ENCODE results near the gene WFIKKN2. TPM values are rescaled to one million over a fixed set of nuclear protein-coding genes. Genes with fewer than 3 reads are reported as not detected.

WFIKKN2 gene
- total and polyA plus RNA-seq, 2 of the 4 experiments (the other 2 are of a cell fraction): 0.02 TPM; not detected in 1

GRCh38 chr17:50831471-50831928, 3.9 kb upstream of the WFIKKN2 start:
- dilution Hi-C loops (cut with HindIII; ENCODE audit: low sequenced_read_pairs, unreplicated experiment): no loop called here
- H3K79me1 ChIP-seq (ENCODE audit: low read depth in 1 of 2, low read length in 2 of 2): no peaks in the 10 kb centered on the region
- no peak overlapping the region for H3K18ac ChIP-seq (ENCODE audit: low read depth, low read length)
- H3K4ac ChIP-seq (ENCODE audit: low read depth, low read length): no peak overlapping the region
- no peak for DNase-seq
- in situ Hi-C loops (cut with MboI; ENCODE audit: low sequenced_read_pairs): no loop called here
- no peak overlapping the region for H2BK20ac ChIP-seq (ENCODE audit: low read depth, low read length)
- TF ChIP-seq BHLHE40 (IDR thresholded peaks at IDR 0.05; ENCODE audit: low read depth, low read length): no peak
- TF ChIP-seq RAD21 (IDR thresholded peaks at IDR 0.05; ENCODE audit: low read length): no peak
- TF ChIP-seq MAZ (IDR thresholded peaks at IDR 0.05; ENCODE audit: borderline replicate concordance, low read depth, low read length): no peak
- no peak for TF ChIP-seq CEBPB (IDR thresholded peaks at IDR 0.05; ENCODE audit: low read depth, low read length)
- no peak for TF ChIP-seq USF2 (IDR thresholded peaks at IDR 0.05; ENCODE audit: low read depth, low read length)
- no peak for TF ChIP-seq MAFK (IDR thresholded peaks at IDR 0.05; ENCODE audit: low read depth, low read length)
- H2AK9ac ChIP-seq (replicated peaks; ENCODE audit: low read depth, low read length, poor library complexity): no peak overlapping the region
- no peak overlapping the region for H4K8ac ChIP-seq (ENCODE audit: low read depth in 2 of 2, low read length in 2 of 2)
- no peak overlapping the region for H4K91ac ChIP-seq (ENCODE audit: insufficient read depth, low read depth, low read length)
- H3K9ac ChIP-seq (ENCODE audit: low read depth, low read length): no peak overlapping the region
- peaks cover 4% of the 10 kb centered on the region; the same call in 1 of the 2 replicates for H3K4me1 ChIP-seq (ENCODE audit: control insufficient read depth, insufficient read depth, low read length)
- no peaks in the 10 kb centered on the region for H3K36me3 ChIP-seq (ENCODE audit: control insufficient read depth, insufficient read depth, low read length)
- CTCF ChIA-PET: no interaction called here
- no peak for ATAC-seq (ENCODE audit: low read depth)
- no peak overlapping the region for H4K5ac ChIP-seq (ENCODE audit: low read depth, low read length)
- no peak overlapping the region for H2AK5ac ChIP-seq (ENCODE audit: low read depth, low read length)
- H3K56ac ChIP-seq (ENCODE audit: extremely low read depth, insufficient read depth, low read length): no peak overlapping the region
- no peak overlapping the region for H3K23ac ChIP-seq (ENCODE audit: low read depth, low read length)
- H3K4me3 ChIP-seq (ENCODE audit: insufficient read depth, low read depth, low read length): no peak overlapping the region
- no peak overlapping the region for H2BK5ac ChIP-seq (ENCODE audit: low read depth, low read length, poor library complexity, severe bottlenecking)
- peaks cover 9% of the 10 kb centered on the region; the same call in 1 of the 2 replicates for H3K27me3 ChIP-seq (ENCODE audit: control insufficient read depth, insufficient read depth, low read length)
- no peaks in the 10 kb centered on the region for H3K9me3 ChIP-seq (ENCODE audit: control insufficient read depth, insufficient read depth, low read length)
- BruUV-seq (replicated peaks): no TSS peak
- no CpG with 5 or more reads among the region's 11 CpGs for WGBS, 2 experiments (ENCODE audit: extremely low coverage in 2 of 2, insufficient read length in 1 of 2)
- H3K9me1 ChIP-seq (ENCODE audit: insufficient read depth, low read length): no peaks in the 10 kb centered on the region
- peak overlapping the region; percentile 51 for H2AFZ ChIP-seq (replicated peaks; ENCODE audit: low read length, poor library complexity)
- H3K27ac ChIP-seq (ENCODE audit: insufficient read depth, low read length): no peak overlapping the region
- intact Hi-C loops (cut with micrococcal nuclease): no loop called here
- H3K4me2 ChIP-seq (ENCODE audit: low read depth, low read length): no peak overlapping the region
- H4K20me1 ChIP-seq (ENCODE audit: insufficient read depth, low read length): no peaks in the 10 kb centered on the region; the same call in 1 of the 2 replicates
- H2BK15ac ChIP-seq (ENCODE audit: low read depth, low read length): no peak overlapping the region
- POLR2A ChIA-PET (ENCODE audit: unreplicated experiment): no interaction called here
- no peak overlapping the region for H2BK120ac ChIP-seq (ENCODE audit: low read depth, low read length)
- no peak overlapping the region for H3K14ac ChIP-seq (replicated peaks; ENCODE audit: low read depth, low read length)

Data from IMR-90 (cell line).